Measurements from ENCODE around the gene ANKH.
"Not testable (repeated sequence)": the region's sequence is repeated elsewhere in the genome, so short reads cannot be mapped to it uniquely, and the experiment has no call there.

The ANKH gene

GRCh38 chr5:14871214-14872069 lies at the start of gene ANKH:
Gene ANKH, minus strand, starts transcription at chr5:14871778. Its CDS starts 331 bp downstream, at chr5:14871447.
- H3K9me3 ChIP-seq (ENCODE audit: low read length) = no peaks in the 10 kb centered on the region
- peaks cover 26% of the 10 kb centered on the region for H3K4me1 ChIP-seq (ENCODE audit: insufficient read depth, low read length)
- H3K4me3 ChIP-seq (ENCODE audit: low read length) = peak within 1 kb of the TSS; percentile 95
- H3K27me3 ChIP-seq (ENCODE audit: insufficient read depth, low read length) = no peaks in the 10 kb centered on the region
- H3K36me3 ChIP-seq (ENCODE audit: insufficient read depth, low read length) = no peaks in the 10 kb centered on the region
- peak within 1 kb of the TSS; percentile 95 for H2AFZ ChIP-seq (ENCODE audit: low read depth, low read length)

DNA sequence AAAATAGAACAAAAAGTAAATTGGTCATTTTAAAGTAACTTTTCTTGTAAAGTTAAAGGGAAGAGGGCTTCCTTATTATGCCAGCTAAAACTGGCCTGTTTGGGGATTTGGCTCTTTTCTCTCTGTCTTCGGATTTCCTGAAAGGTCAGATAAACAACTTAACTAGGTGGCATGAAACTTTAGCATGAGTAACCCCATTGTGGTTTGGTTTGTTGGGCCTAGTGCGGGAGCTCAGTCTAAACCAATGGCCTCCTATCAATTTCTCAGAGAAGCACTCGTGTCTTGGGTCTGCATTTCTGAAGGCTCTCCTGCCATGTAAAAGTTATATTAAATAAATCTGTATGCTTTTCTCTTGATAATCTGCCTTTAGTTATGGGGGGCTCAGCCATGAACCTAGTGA lies 48.5 kb upstream of the ANKH start:
- no peak overlapping the region for H3K4me3 ChIP-seq (ENCODE audit: low read length)
- peaks cover 6% of the 10 kb centered on the region for H3K27me3 ChIP-seq (ENCODE audit: insufficient read depth, low read length)
- no peaks in the 10 kb centered on the region for H3K9me3 ChIP-seq (ENCODE audit: low read length)
- H2AFZ ChIP-seq (ENCODE audit: low read depth, low read length) = no peak overlapping the region
- H3K36me3 ChIP-seq (ENCODE audit: insufficient read depth, low read length) = no peaks in the 10 kb centered on the region
- no peaks in the 10 kb centered on the region for H3K4me1 ChIP-seq (ENCODE audit: insufficient read depth, low read length)

DNA sequence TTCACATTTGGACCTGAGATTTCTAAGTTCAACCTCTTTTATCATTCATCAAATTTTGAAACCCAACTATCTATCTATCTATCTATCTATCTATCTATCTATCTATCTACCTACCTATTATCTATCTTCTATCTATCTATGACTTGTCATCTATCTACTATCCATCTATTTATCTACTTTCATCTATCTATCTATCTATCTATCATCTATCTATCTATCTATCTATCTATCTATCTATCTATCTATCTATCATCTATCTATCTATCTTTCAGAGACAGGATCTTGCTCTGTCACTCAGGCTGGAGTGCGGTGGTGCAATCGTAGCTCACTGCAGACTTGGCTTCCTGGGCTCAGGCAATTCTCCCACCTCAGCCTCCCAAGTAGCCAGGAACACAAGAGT lies 47.5 kb upstream of the ANKH start:
- H3K27me3 ChIP-seq (ENCODE audit: insufficient read depth, low read length); H3K36me3 ChIP-seq (ENCODE audit: insufficient read depth, low read length); H3K4me3 ChIP-seq (ENCODE audit: low read length); H3K4me1 ChIP-seq (ENCODE audit: insufficient read depth, low read length); H3K9me3 ChIP-seq (ENCODE audit: low read length); H2AFZ ChIP-seq (ENCODE audit: low read depth, low read length): not testable (repeated sequence)

DNA sequence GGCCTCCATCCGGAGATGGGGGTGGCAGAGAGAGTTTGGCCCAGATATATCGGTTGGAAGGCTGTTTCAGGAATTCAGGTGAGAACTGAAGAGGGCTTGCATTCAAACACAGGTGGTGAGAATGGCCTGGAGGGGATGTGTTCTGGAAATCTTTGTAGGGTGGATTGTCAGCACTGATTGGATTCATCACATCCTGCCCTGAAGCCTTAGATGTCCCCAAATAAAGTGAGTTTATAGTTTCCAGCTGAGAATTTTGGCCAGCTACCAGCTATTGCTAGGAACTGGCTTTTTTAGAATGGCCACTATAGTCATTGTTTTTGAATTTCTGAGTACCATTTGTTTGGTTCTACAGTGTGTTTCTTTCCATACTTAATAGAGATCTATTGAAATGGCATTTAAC lies 46.1 kb upstream of the ANKH start:
- H3K4me3 ChIP-seq (ENCODE audit: low read length) = no peak overlapping the region

DNA sequence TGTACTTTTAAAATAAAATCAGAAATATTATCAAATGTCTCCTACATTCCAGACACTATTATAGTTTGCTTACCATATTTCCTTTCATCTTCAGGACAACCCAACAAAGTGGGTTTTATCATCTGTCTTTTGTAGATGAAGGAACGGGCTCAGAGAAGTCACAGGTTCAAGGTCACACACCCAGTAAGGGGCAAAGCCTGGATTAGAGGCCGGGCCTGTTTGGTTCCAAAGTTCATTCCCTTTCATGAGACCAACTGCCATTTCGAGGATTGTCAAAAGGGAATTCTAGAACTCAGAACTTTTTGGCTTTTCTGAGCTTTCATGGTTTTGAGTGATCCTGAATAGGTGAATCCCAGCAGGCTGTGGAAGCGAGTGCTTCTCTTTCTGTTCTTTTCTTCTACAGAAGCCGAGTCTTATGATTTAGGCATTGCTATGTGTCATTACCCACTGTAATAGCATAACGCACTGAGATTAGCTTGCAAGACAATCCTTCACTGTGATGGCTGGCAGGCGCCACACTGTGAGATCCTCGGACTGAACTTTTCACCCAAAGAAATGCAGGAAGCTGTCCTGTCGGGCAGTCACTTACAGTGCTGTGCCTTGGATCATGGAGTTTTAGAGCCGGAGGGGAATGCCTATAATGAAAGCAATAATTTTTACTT lies 43.8 kb upstream of the ANKH start:
- Histone ChIP-seq H3K36me3 (ENCODE audit: insufficient read depth, low read length) (no peaks in the 10 kb centered on the region), H3K27me3 (ENCODE audit: insufficient read depth, low read length) (peaks cover 4% of the 10 kb centered on the region), H2AFZ (ENCODE audit: low read depth, low read length) (no peak overlapping the region), H3K9me3 (ENCODE audit: low read length) (no peaks in the 10 kb centered on the region), H3K4me3 (ENCODE audit: low read length) (no peak overlapping the region), H3K4me1 (ENCODE audit: insufficient read depth, low read length) (no peaks in the 10 kb centered on the region)

More for the DNA sequence above, 46.1 kb upstream of the ANKH start:
- H3K9me3 ChIP-seq (ENCODE audit: low read length) = no peaks in the 10 kb centered on the region
- H3K36me3 ChIP-seq (ENCODE audit: insufficient read depth, low read length) = no peaks in the 10 kb centered on the region
- H3K4me1 ChIP-seq (ENCODE audit: insufficient read depth, low read length) = no peaks in the 10 kb centered on the region
- H3K27me3 ChIP-seq (ENCODE audit: insufficient read depth, low read length) = peaks cover 6% of the 10 kb centered on the region
- H2AFZ ChIP-seq (ENCODE audit: low read depth, low read length) = no peak overlapping the region

DNA sequence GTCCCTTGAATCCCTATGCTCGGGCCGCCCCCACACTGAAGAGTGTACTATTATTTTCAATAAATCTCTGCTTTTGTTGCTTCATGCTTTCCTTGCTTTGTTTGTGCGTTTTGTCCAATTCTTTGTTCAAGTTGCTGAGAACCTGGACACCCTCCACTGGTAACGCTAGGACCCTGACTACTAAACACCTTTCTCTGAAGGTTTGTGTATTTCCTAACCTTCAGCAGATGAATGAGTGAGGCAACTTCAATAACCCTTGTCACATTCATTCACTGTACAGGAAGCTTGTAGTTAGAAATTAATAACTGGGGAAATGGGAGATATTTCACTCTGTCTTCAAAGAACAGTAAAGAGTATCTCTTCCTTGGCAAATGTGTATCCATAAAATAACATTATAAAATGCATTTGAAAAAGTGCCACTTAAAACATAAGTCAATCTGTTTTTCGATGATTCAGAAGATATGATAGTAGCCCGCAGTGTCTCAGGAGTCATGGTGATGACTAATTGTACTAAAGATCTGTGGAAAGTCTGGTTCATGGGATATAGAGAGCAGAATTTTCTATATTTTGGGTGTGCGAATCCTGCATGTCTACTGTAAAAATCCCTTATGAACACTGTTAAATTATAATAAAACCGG lies 43.2 kb upstream of the ANKH start:
- Histone ChIP-seq H3K36me3 (ENCODE audit: insufficient read depth, low read length) (no peaks in the 10 kb centered on the region), H3K4me3 (ENCODE audit: low read length) (no peak overlapping the region), H3K4me1 (ENCODE audit: insufficient read depth, low read length) (no peaks in the 10 kb centered on the region), H2AFZ (ENCODE audit: low read depth, low read length) (no peak overlapping the region), H3K9me3 (ENCODE audit: low read length) (no peaks in the 10 kb centered on the region), H3K27me3 (ENCODE audit: insufficient read depth, low read length) (peaks cover 4% of the 10 kb centered on the region)

- Histone ChIP-seq H3K4me3 (ENCODE audit: low read length) (no peak overlapping the region), H3K27me3 (ENCODE audit: insufficient read depth, low read length) (peaks cover 4% of the 10 kb centered on the region)
These were observed 42.6 kb upstream of the ANKH start for GRCh38 chr5:14914193-14914592.

DNA sequence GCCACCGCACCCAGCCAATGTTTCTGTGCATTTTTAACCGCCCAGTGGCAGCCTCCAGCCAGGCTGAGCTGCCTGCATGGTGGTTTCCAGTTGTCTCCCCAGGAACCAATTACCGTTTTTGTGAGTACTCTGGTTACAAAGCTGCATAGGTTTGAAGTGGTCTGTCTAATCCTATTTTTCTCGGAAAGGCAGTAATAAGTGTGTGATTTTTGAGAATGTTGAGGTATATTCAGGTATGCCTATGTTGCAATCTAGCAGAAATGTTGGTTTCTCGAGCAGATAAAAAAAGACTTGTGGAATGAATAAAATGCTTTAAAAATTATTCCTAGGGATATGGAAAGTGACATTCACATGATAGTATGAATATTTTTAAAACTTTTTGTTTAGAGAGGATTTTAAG lies 41.5 kb upstream of the ANKH start:
- Histone ChIP-seq H3K36me3 (ENCODE audit: insufficient read depth, low read length) (no peaks in the 10 kb centered on the region), H3K9me3 (ENCODE audit: low read length) (no peaks in the 10 kb centered on the region), H3K4me3 (ENCODE audit: low read length) (no peak overlapping the region), H2AFZ (ENCODE audit: low read depth, low read length) (no peak overlapping the region), H3K4me1 (ENCODE audit: insufficient read depth, low read length) (no peaks in the 10 kb centered on the region), H3K27me3 (ENCODE audit: insufficient read depth, low read length) (peaks cover 4% of the 10 kb centered on the region)

More at GRCh38 chr5:14914193-14914592, 42.6 kb upstream of the ANKH start:
- no peaks in the 10 kb centered on the region for H3K9me3 ChIP-seq (ENCODE audit: low read length)
- H3K36me3 ChIP-seq (ENCODE audit: insufficient read depth, low read length) = no peaks in the 10 kb centered on the region
- no peak overlapping the region for H2AFZ ChIP-seq (ENCODE audit: low read depth, low read length)
- H3K4me1 ChIP-seq (ENCODE audit: insufficient read depth, low read length) = no peaks in the 10 kb centered on the region

- Histone ChIP-seq H2AFZ (ENCODE audit: low read depth, low read length) (no peak overlapping the region), H3K36me3 (ENCODE audit: insufficient read depth, low read length) (no peaks in the 10 kb centered on the region), H3K4me3 (ENCODE audit: low read length) (no peak overlapping the region), H3K4me1 (ENCODE audit: insufficient read depth, low read length) (no peaks in the 10 kb centered on the region), H3K9me3 (ENCODE audit: low read length) (no peaks in the 10 kb centered on the region), H3K27me3 (ENCODE audit: insufficient read depth, low read length) (peaks cover 2% of the 10 kb centered on the region)
These were observed 40.6 kb upstream of the ANKH start for GRCh38 chr5:14912206-14912605.

DNA sequence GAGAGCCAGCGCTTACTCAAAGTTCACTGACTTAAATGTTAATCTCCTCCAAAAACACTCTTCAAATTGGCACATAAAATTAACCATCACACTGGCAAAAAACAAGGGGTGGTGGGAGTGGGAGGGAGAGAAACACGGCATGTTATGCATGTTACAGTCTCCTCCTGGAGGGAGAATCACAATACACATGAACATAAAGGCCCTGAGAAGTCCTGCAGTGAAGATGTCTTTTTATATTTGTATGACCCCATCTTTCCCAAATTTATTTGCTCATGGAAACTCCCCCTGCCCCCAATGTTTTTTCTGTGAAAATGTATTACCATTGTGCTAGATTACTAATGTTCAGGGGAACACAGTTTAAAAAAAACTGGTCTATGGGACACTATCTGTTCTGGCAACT lies 37.8 kb upstream of the ANKH start:
- H2AFZ ChIP-seq (ENCODE audit: low read depth, low read length) = no peak overlapping the region
- H3K4me3 ChIP-seq (ENCODE audit: low read length) = no peak overlapping the region
- no peaks in the 10 kb centered on the region for H3K9me3 ChIP-seq (ENCODE audit: low read length)
- H3K4me1 ChIP-seq (ENCODE audit: insufficient read depth, low read length) = no peaks in the 10 kb centered on the region
- H3K27me3 ChIP-seq (ENCODE audit: insufficient read depth, low read length) = peaks cover 2% of the 10 kb centered on the region
- H3K36me3 ChIP-seq (ENCODE audit: insufficient read depth, low read length) = no peaks in the 10 kb centered on the region

GRCh38 chr5:14908172-14908571 lies 36.6 kb upstream of the ANKH start:
- Histone ChIP-seq H2AFZ (ENCODE audit: low read depth, low read length) (no peak overlapping the region), H3K9me3 (ENCODE audit: low read length) (no peaks in the 10 kb centered on the region), H3K27me3 (ENCODE audit: insufficient read depth, low read length) (peaks cover 2% of the 10 kb centered on the region), H3K4me1 (ENCODE audit: insufficient read depth, low read length) (no peaks in the 10 kb centered on the region), H3K36me3 (ENCODE audit: insufficient read depth, low read length) (no peaks in the 10 kb centered on the region), H3K4me3 (ENCODE audit: low read length) (no peak overlapping the region)

- Histone ChIP-seq H3K36me3 (ENCODE audit: insufficient read depth, low read length) (no peaks in the 10 kb centered on the region), H3K4me1 (ENCODE audit: insufficient read depth, low read length) (no peaks in the 10 kb centered on the region), H2AFZ (ENCODE audit: low read depth, low read length) (no peak overlapping the region), H3K27me3 (ENCODE audit: insufficient read depth, low read length) (no peaks in the 10 kb centered on the region), H3K4me3 (ENCODE audit: low read length) (no peak overlapping the region), H3K9me3 (ENCODE audit: low read length) (no peaks in the 10 kb centered on the region)
These were observed 35.0 kb upstream of the ANKH start for GRCh38 chr5:14906628-14907027.

DNA sequence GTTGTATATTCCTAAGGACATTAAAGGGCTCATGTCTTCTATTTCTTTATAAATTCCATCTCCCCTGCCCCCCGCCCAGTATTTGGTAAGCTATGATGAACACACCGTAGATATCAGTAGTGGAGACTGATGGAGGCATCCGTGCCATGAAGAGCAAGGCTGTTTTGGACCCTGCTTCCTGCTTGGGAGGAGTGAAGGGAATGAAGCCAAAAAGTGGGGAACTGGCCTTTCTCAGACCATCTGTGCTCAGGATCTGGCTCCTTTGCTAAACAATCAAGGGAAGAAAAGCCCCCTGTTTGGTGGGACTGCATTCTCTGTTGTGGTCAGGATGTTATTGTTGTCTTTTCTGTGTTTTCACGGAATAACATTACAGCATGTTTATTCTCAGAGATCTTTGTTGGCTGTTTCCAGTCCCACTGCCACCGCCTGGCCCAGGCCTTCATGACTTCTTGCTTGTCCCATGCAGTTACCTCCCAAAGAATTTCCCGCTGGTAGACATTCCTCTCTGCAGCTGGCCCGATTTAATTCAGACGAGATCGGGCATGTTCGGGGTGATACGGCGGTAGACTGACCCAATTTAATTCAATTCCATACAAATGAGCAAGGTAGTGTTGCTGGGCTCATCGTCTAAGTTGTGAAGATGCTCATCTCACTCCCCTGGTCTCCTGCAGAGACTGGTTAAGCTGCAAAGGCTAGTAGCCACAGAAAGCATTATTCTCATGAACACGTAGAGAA lies 31.4 kb upstream of the ANKH start:
- Histone ChIP-seq H3K4me1 (ENCODE audit: insufficient read depth, low read length) (no peaks in the 10 kb centered on the region), H3K27me3 (ENCODE audit: insufficient read depth, low read length) (no peaks in the 10 kb centered on the region), H2AFZ (ENCODE audit: low read depth, low read length) (no peak overlapping the region), H3K36me3 (ENCODE audit: insufficient read depth, low read length) (no peaks in the 10 kb centered on the region), H3K4me3 (ENCODE audit: low read length) (no peak overlapping the region), H3K9me3 (ENCODE audit: low read length) (no peaks in the 10 kb centered on the region)
